Measurements from ENCODE around the gene ZNF324. TPM values are rescaled to one million over a fixed set of nuclear protein-coding genes. Genes with fewer than 3 reads are reported as not detected.

Gene ZNF324
- total and polyA plus RNA-seq, 2 of the 13 experiments (the other 11 are each of a cell fraction or from before 2014, with no cell fraction given), result 1.1 to 4.7 TPM

GRCh38 chr19:58466760-58467589, at the start of gene ZNF324 (continued):
- TF ChIP-seq GLMP (CRISPR knock-in tag; IDR thresholded peaks at IDR 0.05; ENCODE audit: borderline replicate concordance) (no peak), PHF21A (CRISPR knock-in tag; IDR thresholded peaks at IDR 0.05) (peak; percentile 23; the same call in 1 of the 2 replicates), ZZZ3 (CRISPR knock-in tag; IDR thresholded peaks at IDR 0.05; ENCODE audit: borderline replicate concordance) (no peak), SUZ12 (IDR thresholded peaks at IDR 0.05; ENCODE audit: low read depth, low read length) (peak; percentile 69), ZNF354B (CRISPR knock-in tag; IDR thresholded peaks at IDR 0.05) (no peak), MAF1 (CRISPR knock-in tag; IDR thresholded peaks at IDR 0.05; ENCODE audit: borderline replicate concordance) (no peak), ETV5 (CRISPR knock-in tag; IDR thresholded peaks at IDR 0.05; ENCODE audit: borderline replicate concordance) (peak; percentile 53; the same call in 1 of the 2 replicates), TFE3 (CRISPR knock-in tag; IDR thresholded peaks at IDR 0.05) (0 out of 2 replicates have a peak, but pooled peaks have one; percentile 59), ATF2 (CRISPR knock-in tag; IDR thresholded peaks at IDR 0.05) (peak; percentile 40; the same call in 1 of the 2 replicates), ZNF543 (CRISPR knock-in tag; IDR thresholded peaks at IDR 0.05) (0 out of 2 replicates have a peak, but pooled peaks have one; percentile 47), FOXO4 (CRISPR knock-in tag; conservative IDR thresholded peaks at IDR 0.05) (no peak), ZNF33A (CRISPR knock-in tag; IDR thresholded peaks at IDR 0.05; ENCODE audit: borderline replicate concordance) (no peak), GMEB2 (CRISPR knock-in tag; IDR thresholded peaks at IDR 0.05; ENCODE audit: low read depth) (peak; percentile 76), ZNF501 (CRISPR knock-in tag; IDR thresholded peaks at IDR 0.05) (no peak; the same call in 1 of the 2 replicates), EHMT2 (IDR thresholded peaks at IDR 0.05; ENCODE audit: borderline replicate concordance, low read depth, low read length) (no peak), ZMAT5 (CRISPR knock-in tag; IDR thresholded peaks at IDR 0.05; ENCODE audit: borderline replicate concordance, low read depth) (no peak), ESRRA (CRISPR knock-in tag; IDR thresholded peaks at IDR 0.05; ENCODE audit: low read depth) (no peak), THAP11 (CRISPR knock-in tag; IDR thresholded peaks at IDR 0.05) (peak; percentile 97), RAD51 (IDR thresholded peaks at IDR 0.05; ENCODE audit: borderline replicate concordance) (peak; percentile 97), ZNF816 (CRISPR knock-in tag; IDR thresholded peaks at IDR 0.05; ENCODE audit: borderline replicate concordance) (no peak)
